AG04449 (cell line): Measurements from ENCODE around the gene FAAP100.
A peak's percentile ranks its signal among the peaks of the same experiment; 100 is the strongest.

Source experiments
- CTCF ChIA-PET: fragments of 350-600 bp; formaldehyde crosslinking; extraction: SDS; loops from one replicate; lab custom pipeline; 2021; ENCODE audit warnings: antibody characterized with exemption; lab: Yijun Ruan, JAX
- POLR2A ChIA-PET: fragments of 400-600, 350-600 bp; formaldehyde crosslinking; extraction: SDS; loops from one replicate; lab custom pipeline; 2020; ENCODE audit warnings: antibody characterized with exemption, inconsistent platforms; lab: Yijun Ruan, JAX
- DNase-seq: peaks from one replicate; pipeline ENCODE4 v3.0.0-alpha.2; 2010; ENCODE audit warnings: low read depth, low spot score
- H3K4me3 ChIP-seq: 2 replicates; pipeline ENCODE4 v1.5.1; 2011; ENCODE audit warnings: low read depth, mild to moderate bottlenecking, control low read depth, low read length
- TF ChIP-seq, protein P1 (sequence below): IDR thresholded peaks from one replicate; pipeline ENCODE4 v1.5.1; 2011; ENCODE audit warnings: mild to moderate bottlenecking, moderate library complexity, low read length, control low read depth, inconsistent platforms; ENCODE audit not compliant: insufficient read depth; ENCODE audit errors: missing control alignments

The FAAP100 gene

DNA sequence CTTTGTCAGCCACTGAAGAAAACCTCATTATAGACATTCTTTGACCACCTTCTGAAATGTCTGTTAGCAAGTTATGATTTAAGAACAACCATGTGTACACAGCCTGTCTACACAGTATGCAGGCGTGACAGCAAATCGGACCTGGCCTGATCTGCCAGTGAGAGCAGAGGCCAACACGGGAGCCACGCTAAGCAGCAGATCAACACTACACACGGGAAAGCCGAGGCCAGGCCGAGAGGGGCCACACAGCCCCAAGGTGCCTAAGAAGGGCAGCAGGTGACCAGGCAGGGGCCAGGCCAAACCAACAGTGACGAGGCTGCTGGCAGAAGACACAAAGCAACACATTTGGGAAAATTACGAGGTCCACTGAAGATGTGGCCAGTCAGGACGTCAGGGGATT, 16.3 kb upstream of the FAAP100 start:
- TF ChIP-seq, protein P1, sequence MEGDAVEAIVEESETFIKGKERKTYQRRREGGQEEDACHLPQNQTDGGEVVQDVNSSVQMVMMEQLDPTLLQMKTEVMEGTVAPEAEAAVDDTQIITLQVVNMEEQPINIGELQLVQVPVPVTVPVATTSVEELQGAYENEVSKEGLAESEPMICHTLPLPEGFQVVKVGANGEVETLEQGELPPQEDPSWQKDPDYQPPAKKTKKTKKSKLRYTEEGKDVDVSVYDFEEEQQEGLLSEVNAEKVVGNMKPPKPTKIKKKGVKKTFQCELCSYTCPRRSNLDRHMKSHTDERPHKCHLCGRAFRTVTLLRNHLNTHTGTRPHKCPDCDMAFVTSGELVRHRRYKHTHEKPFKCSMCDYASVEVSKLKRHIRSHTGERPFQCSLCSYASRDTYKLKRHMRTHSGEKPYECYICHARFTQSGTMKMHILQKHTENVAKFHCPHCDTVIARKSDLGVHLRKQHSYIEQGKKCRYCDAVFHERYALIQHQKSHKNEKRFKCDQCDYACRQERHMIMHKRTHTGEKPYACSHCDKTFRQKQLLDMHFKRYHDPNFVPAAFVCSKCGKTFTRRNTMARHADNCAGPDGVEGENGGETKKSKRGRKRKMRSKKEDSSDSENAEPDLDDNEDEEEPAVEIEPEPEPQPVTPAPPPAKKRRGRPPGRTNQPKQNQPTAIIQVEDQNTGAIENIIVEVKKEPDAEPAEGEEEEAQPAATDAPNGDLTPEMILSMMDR = no peak
- no peak overlapping the region for H3K4me3 ChIP-seq
- no peak for DNase-seq
- CTCF ChIA-PET = interaction anchor here (1.0 to 6.8 kb wide), 4 partner anchors 10 to 40 kb away, joined by 3 to 70 read pairs (median 29); partner anchors contain the start of gene FAAP100
- POLR2A ChIA-PET = interaction anchor here (0.7 to 3.6 kb wide), 3 partner anchors 8 to 14 kb away, joined by 4 to 32 read pairs (median 27); no protein-coding TSS in a partner anchor

DNA sequence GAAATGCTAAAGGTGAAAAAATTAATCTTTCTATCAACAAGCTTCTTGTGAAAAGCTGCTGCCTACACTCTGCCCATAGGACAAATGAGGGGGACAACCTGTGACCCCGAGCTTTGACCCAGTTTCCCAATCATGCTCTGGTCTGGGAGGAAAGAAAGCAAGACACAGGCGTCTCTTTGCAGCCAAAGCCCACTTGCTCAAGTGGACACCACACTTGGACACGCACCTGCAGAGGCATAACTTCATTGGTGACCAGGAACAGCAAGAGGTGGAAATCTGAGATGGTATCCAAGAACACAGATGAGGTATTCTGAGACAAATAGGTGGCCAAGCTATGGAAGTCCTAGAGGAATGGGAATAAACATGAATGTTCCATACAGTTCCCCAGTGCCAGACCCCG, 15.0 kb upstream of the FAAP100 start:
- peak overlapping the region; percentile 31 for H3K4me3 ChIP-seq
- TF ChIP-seq, protein P1 = no peak
- no peak for DNase-seq
- ChIA-PET POLR2A (interaction anchor here (0.6 to 3.8 kb wide), 10 partner anchors 10 to 647 kb away, joined by 3 to 33 read pairs (median 8); partner anchors contain the start of genes ACTG1 and FAAP100), CTCF (interaction anchor here (2.0 to 6.8 kb wide), 4 partner anchors 11 to 34 kb away, joined by 7 to 70 read pairs (median 31); no protein-coding TSS in a partner anchor)

DNA sequence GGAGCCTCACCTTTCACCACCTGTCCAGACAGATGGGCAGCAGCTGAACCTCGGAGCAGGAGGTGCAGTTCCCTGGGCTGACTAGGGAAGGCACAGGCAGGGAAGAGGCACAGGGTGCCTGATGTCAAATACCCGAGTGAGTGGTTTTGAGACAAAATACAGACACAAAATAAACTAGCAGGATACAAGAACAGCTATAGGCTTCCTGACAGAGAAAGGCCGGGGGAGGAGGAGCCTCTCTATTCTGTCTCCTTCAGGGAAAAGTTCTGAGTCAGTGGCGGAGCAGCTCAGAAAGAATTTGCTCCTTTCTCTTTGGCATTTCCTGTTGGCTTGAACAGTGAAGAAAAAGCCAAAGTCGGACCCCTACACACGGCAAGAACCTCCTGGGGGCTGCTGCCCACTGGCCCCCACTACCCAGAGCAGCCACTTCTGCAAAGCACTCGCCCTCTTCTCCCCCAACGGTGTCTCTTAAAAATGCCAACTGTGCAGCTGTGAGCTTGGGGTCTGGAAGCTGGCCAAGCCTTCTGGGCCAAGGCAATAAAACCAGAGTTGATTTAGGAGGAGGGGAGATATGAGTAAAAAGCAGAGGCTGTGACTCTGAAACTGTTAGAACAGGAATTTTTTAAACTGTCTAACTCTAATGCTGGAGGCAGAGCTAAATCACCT, 14.4 kb upstream of the FAAP100 start:
- DNase-seq = peak; percentile 96
- ChIA-PET CTCF (interaction anchor here (0.8 to 6.8 kb wide), 5 partner anchors 11 to 34 kb away, joined by 4 to 70 read pairs (median 8); no protein-coding TSS in a partner anchor), POLR2A (interaction anchor here (0.6 to 3.8 kb wide), 13 partner anchors 9 to 647 kb away, joined by 3 to 33 read pairs (median 7); partner anchors contain the start of genes ACTG1 and FAAP100)
- TF ChIP-seq, protein P1 = no peak
- peak overlapping the region; percentile 26 for H3K4me3 ChIP-seq

DNA sequence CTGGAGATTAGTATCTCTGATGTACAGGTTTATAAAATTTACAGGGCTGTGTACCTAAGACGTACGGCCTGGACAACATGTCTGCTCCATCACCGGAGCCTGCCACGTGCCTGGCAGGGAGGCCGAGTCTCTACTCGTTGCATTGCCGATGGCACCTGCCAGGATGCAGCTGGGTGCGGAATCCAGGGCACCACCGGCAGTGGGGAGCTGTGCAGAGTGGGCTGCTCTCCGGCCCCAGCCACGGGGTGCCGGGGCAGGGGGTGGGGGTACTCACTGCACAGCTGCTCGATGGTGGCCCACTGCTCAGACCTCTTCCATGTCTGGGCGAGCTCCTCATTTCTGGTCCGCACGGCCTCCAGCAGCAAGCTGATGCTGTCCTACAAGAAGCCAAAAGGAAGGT, 13.1 kb upstream of the FAAP100 start:
- ChIA-PET POLR2A (interaction anchor here (3.6 to 3.8 kb wide), 2 partner anchors 12 kb away, joined by 32 to 33 read pairs; partner anchors contain the start of gene FAAP100), CTCF (interaction anchor here (0.8 to 6.8 kb wide), 4 partner anchors 13 to 36 kb away, joined by 3 to 70 read pairs (median 30); partner anchors contain the start of gene FAAP100)
- DNase-seq = no peak
- no peak overlapping the region for H3K4me3 ChIP-seq
- TF ChIP-seq, protein P1 = no peak

DNA sequence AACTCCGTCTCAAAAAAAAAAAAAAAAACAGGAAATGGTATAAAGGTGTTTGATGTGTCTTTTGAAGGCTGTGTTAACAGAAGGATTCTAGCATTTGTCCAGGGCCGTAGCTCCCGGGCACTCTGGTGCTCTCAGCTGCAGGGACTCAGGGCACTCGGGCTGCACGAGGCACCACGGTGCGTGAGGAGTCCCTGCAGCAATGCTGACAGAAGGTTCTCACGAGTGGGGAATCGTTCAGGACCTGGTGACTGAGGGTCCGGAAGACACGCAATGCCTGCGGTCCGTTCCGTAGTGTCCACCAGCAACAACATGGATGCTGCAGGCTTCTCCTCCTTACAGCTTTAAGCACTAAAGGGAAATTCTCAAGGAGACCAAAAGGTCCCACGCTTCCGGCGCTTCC, 12.6 kb upstream of the FAAP100 start:
- H3K4me3 ChIP-seq = no peak overlapping the region
- CTCF ChIA-PET = interaction anchor here (0.8 to 6.8 kb wide), 4 partner anchors 12 to 36 kb away, joined by 3 to 70 read pairs (median 29); partner anchors contain the start of gene FAAP100
- POLR2A ChIA-PET = interaction anchor here (3.8 kb wide), 1 partner anchor 11 kb away, joined by 33 read pairs; the partner anchor contains the start of gene FAAP100
- TF ChIP-seq, protein P1 = no peak
- no peak for DNase-seq
